ENCODE results near the gene METTL2B. TPM values are rescaled to one million over a fixed set of nuclear protein-coding genes. Genes with fewer than 3 reads are reported as not detected.
A peak's percentile ranks its signal among the peaks of the same experiment; 100 is the strongest.

The METTL2B gene
- total RNA-seq, 1 experiment from 2014 or later = 33.8 TPM

DNA sequence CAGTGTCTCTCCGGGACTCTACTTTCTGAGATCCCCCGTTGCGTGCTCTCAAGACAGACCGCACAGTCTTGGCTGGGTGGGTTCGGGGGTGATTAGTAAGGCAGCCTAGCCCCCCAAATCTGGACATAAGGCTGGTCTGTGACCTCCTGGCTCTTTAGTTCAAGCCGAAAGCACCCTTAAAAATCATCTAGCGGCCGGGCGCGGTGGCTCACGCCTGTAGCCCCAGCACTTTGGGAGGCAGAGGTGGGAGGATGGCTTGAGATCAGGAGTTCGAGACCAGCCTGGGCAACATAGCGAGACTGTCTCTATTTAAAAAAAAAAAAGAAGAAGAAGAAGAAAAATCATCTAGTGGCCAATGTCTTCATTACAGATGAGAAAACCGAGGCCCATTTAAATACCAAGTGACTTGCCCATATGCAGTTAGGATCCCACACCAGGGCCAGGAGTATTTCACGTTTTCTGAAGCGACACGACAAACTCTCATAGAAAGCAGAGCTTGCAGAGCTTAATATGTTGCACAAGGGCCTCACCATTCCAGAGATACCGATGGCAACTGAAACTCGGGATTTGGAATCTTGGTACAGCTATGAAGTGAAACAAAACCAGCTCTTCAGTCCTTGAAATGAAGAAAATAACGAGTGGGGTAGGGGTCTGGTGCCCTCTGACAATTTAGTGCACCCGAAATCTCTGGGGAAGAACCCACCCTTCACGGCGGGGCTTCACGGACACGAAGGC is 21.6 kb upstream of the METTL2B start:
- H3K27ac ChIP-seq (ENCODE audit: low read length) = peak overlapping the region; percentile 69
- peak overlapping the region; percentile 90 for H2AFZ ChIP-seq (ENCODE audit: low read length)
- intact Hi-C loops (cut with micrococcal nuclease) = no loop called here
- peaks cover 14% of the 10 kb centered on the region; the same call in 1 of the 2 replicates for H3K36me3 ChIP-seq (ENCODE audit: low read depth, low read length)
- BruUV-seq (replicated peaks) = TSS peak; percentile 99
- H3K4me1 ChIP-seq (ENCODE audit: insufficient read depth, low read length) = peaks cover 28% of the 10 kb centered on the region
- no peak for TF ChIP-seq EZH2 (IDR thresholded peaks at IDR 0.05; ENCODE audit: low read length, unreplicated experiment)
- no peak for TF ChIP-seq EZH2phosphoT487 (IDR thresholded peaks at IDR 0.05; ENCODE audit: borderline replicate concordance, low read length)
- TF ChIP-seq, protein P1, sequence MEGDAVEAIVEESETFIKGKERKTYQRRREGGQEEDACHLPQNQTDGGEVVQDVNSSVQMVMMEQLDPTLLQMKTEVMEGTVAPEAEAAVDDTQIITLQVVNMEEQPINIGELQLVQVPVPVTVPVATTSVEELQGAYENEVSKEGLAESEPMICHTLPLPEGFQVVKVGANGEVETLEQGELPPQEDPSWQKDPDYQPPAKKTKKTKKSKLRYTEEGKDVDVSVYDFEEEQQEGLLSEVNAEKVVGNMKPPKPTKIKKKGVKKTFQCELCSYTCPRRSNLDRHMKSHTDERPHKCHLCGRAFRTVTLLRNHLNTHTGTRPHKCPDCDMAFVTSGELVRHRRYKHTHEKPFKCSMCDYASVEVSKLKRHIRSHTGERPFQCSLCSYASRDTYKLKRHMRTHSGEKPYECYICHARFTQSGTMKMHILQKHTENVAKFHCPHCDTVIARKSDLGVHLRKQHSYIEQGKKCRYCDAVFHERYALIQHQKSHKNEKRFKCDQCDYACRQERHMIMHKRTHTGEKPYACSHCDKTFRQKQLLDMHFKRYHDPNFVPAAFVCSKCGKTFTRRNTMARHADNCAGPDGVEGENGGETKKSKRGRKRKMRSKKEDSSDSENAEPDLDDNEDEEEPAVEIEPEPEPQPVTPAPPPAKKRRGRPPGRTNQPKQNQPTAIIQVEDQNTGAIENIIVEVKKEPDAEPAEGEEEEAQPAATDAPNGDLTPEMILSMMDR (conservative IDR thresholded peaks at IDR 0.05; ENCODE audit: low read depth, low read length) = no peak
- H3K4me3 ChIP-seq (ENCODE audit: low read length) = peak overlapping the region; percentile 97
- DNase-seq = peak; percentile 2
- ATAC-seq = no peak
- H3K9me2 ChIP-seq (replicated peaks; ENCODE audit: low read length) = no peaks in the 10 kb centered on the region
- H3K9ac ChIP-seq (ENCODE audit: low read length) = peak overlapping the region; percentile 90
- CTCF ChIA-PET = interaction anchor here (0.6 kb wide), 1 partner anchor 126 kb away, joined by 8 read pairs; no protein-coding TSS in a partner anchor
- H4K20me1 ChIP-seq (ENCODE audit: low read length) = peaks cover 16% of the 10 kb centered on the region
- peak overlapping the region; percentile 94 for H3K4me2 ChIP-seq (ENCODE audit: low read length)
- no peaks in the 10 kb centered on the region for H3K27me3 ChIP-seq (ENCODE audit: low read length)
- POLR2A ChIA-PET (ENCODE audit: unreplicated experiment) = interaction anchor here (0.6 kb wide), 1 partner anchor 449 kb away, joined by 4 read pairs; no protein-coding TSS in a partner anchor
- peaks cover 43% of the 10 kb centered on the region for H3K79me2 ChIP-seq (ENCODE audit: low read length)
- H3K9me3 ChIP-seq (ENCODE audit: low read length) = no peaks in the 10 kb centered on the region
- no peaks in the 10 kb centered on the region for H3F3A ChIP-seq (ENCODE audit: low read length, unreplicated experiment)

- Histone ChIP-seq H3K4me3 (ENCODE audit: low read length) (peak within 1 kb of the TSS; percentile 97), H4K20me1 (ENCODE audit: low read length) (peaks cover 16% of the 10 kb centered on the region), H3K4me1 (ENCODE audit: insufficient read depth, low read length) (peaks cover 28% of the 10 kb centered on the region), H3K27ac (ENCODE audit: low read length) (peak within 1 kb of the TSS; percentile 69), H3K9me2 (replicated peaks; ENCODE audit: low read length) (no peaks in the 10 kb centered on the region), H3K79me2 (ENCODE audit: low read length) (peaks cover 46% of the 10 kb centered on the region), H3K36me3 (ENCODE audit: low read depth, low read length) (peaks cover 14% of the 10 kb centered on the region; the same call in 1 of the 2 replicates), H3K9me3 (ENCODE audit: low read length) (no peaks in the 10 kb centered on the region), H3K4me2 (ENCODE audit: low read length) (peak within 1 kb of the TSS; percentile 94), H3F3A (ENCODE audit: low read length, unreplicated experiment) (no peaks in the 10 kb centered on the region), H3K27me3 (ENCODE audit: low read length) (no peaks in the 10 kb centered on the region), H2AFZ (ENCODE audit: low read length) (peak within 1 kb of the TSS; percentile 90), H3K9ac (ENCODE audit: low read length) (peak within 1 kb of the TSS; percentile 90)
- ChIA-PET POLR2A (ENCODE audit: unreplicated experiment) (interaction anchor here (0.6 kb wide), 1 partner anchor 407 kb away, joined by 4 read pairs; the partner anchor contains the start of gene ATP6V1F), CTCF (no interaction called here)
- DNase-seq = peak; percentile 96
- intact Hi-C loops (cut with micrococcal nuclease) = no loop called here
- peak; percentile 90 for ATAC-seq
- TF ChIP-seq, protein P1 (conservative IDR thresholded peaks at IDR 0.05; ENCODE audit: low read depth, low read length) = no peak
- TF ChIP-seq EZH2 (IDR thresholded peaks at IDR 0.05; ENCODE audit: low read length, unreplicated experiment) (no peak), EZH2phosphoT487 (IDR thresholded peaks at IDR 0.05; ENCODE audit: borderline replicate concordance, low read length) (peak; percentile 97)
- BruUV-seq (replicated peaks) = TSS peak; percentile 72
Measured at GRCh38 chr7:128455543-128456254, 20.8 kb upstream of the METTL2B start, which contains the start of gene HILPDA. Gene HILPDA (plus strand): TSS chr7:128455878. CDS start chr7:128457269, 1,391 bp downstream.

Data from PC-3 (cell line).